K562 (cell line): Measurements from ENCODE around the gene STK24. TPM values are rescaled to one million over a fixed set of nuclear protein-coding genes. Genes with fewer than 3 reads are reported as not detected.

ENCODE experiments used
- ATAC-seq: fragments of 200-7000 bp; cut with Tn5 transposase; 3 replicates; pipeline ENCODE4 v1.9.1; 2020; ENCODE audit warnings: moderate library complexity
- BruUV-seq: library from RNA; stranded (reverse); fragments of 400-500 nt; replicated peaks from 2 replicates; lab custom pipeline; 2021; lab: Mats Ljungman, UMichigan
- CTCF ChIA-PET: fragments of 300-600 bp; formaldehyde crosslinking; extraction: SDS; loops from one replicate; lab custom pipeline; 2021; ENCODE audit warnings: low intra/inter-chr PET ratio; lab: Yijun Ruan, JAX
- POLR2A ChIA-PET: fragments of 300-600, 350-650 bp; sonication (Branson Sonifier 250); formaldehyde crosslinking; extraction: SDS; loops from one replicate; lab custom pipeline; 2021; ENCODE audit warnings: antibody characterized with exemption, inconsistent platforms; lab: Yijun Ruan, JAX
- DNase-seq, 4 experiments: peaks; one replicate each; pipeline versions ENCODE4 v3.0.0 to v3.0.0-alpha.2; 2011 to 2018; ENCODE audit warnings: low spot score in 3 of 4, mixed read lengths in 3 of 4; ENCODE audit errors: extremely low read depth in 1 of 4
- FAIRE-seq: peaks from 2 replicates; lab custom pipeline; 2011; peaks lifted over from hg19 to GRCh38; lab: Jason Lieb, UNC
- H2AFZ ChIP-seq: 2 replicates; pipeline ENCODE4 v1.6.0; 2011; ENCODE audit warnings: low read depth, low read length, control low read depth, inconsistent platforms
- H3K27ac ChIP-seq: fragments of 200-600 bp; 3 replicates; pipeline ENCODE4 v1.8.0; 2011; ENCODE audit warnings: low read depth, mild to moderate bottlenecking, control low read depth, inconsistent platforms, low read length, moderate library complexity, mixed read lengths; ENCODE audit errors: extremely low read depth
- H3K27me3 ChIP-seq, 2 experiments: fragments of 300-600 bp in 1 of 2; 2 replicates in 1 of 2; 3 replicates in 1 of 2; pipeline versions ENCODE4 v1.6.0 to v1.8.0; 2011; ENCODE audit warnings: inconsistent platforms in 2 of 2, low read length in 2 of 2, mild to moderate bottlenecking in 1 of 2, mixed read lengths in 1 of 2, moderate library complexity in 1 of 2; ENCODE audit not compliant: control insufficient read depth in 2 of 2, insufficient read depth in 2 of 2
- H3K36me3 ChIP-seq: fragments of 300-600 bp; 3 replicates; pipeline ENCODE4 v1.8.0; 2011; ENCODE audit warnings: mild to moderate bottlenecking, low read length, inconsistent platforms; ENCODE audit not compliant: control insufficient read depth, insufficient read depth
- H3K4me1 ChIP-seq, 2 experiments: fragments of 200-600 bp in 1 of 2; replicated peaks in 1 of 2; 2 replicates in 1 of 2; 3 replicates in 1 of 2; pipeline versions ENCODE4 v1.5.1 to v1.8.0; 2011; ENCODE audit warnings: inconsistent platforms in 2 of 2, low read length in 2 of 2, mild to moderate bottlenecking in 1 of 2, mixed read lengths in 1 of 2, moderate library complexity in 1 of 2; ENCODE audit not compliant: control insufficient read depth in 2 of 2, insufficient read depth in 2 of 2
- H3K4me2 ChIP-seq: 2 replicates; pipeline ENCODE4 v1.6.1; 2011; ENCODE audit warnings: low read length, control low read depth, inconsistent platforms, mixed read lengths; ENCODE audit not compliant: insufficient read depth
- H3K4me3 ChIP-seq: fragments of 200-600 bp; sonication (generic), shearing (Covaris generic); 2 replicates; pipeline ENCODE4 v1.5.1; 2016; ENCODE audit warnings: control low read depth, inconsistent platforms
- H3K79me2 ChIP-seq: fragments of 200-600 bp; 3 replicates; pipeline ENCODE4 v1.8.0; 2011; ENCODE audit warnings: low read length, inconsistent platforms; ENCODE audit not compliant: control insufficient read depth, insufficient read depth
- H3K9ac ChIP-seq, 2 experiments: 2 replicates each; pipeline versions ENCODE4 v1.6.0 to v1.6.1; 2011; ENCODE audit warnings: low read depth in 2 of 2, low read length in 2 of 2, control low read depth in 1 of 2, inconsistent platforms in 1 of 2, mild to moderate bottlenecking in 1 of 2, mixed read lengths in 1 of 2; ENCODE audit not compliant: insufficient read depth in 1 of 2
- H3K9me1 ChIP-seq: one replicate; pipeline ENCODE4 v1.6.0; 2011; ENCODE audit warnings: inconsistent platforms, mild to moderate bottlenecking, low read length, moderate library complexity; ENCODE audit not compliant: control insufficient read depth, insufficient read depth
- H3K9me3 ChIP-seq: replicated peaks from 2 replicates; pipeline ENCODE4 v1.5.1; 2011; ENCODE audit warnings: low read depth, low read length, inconsistent platforms; ENCODE audit not compliant: control insufficient read depth, insufficient read depth
- H4K20me1 ChIP-seq: replicated peaks from 2 replicates; pipeline ENCODE4 v1.6.1; 2011; ENCODE audit warnings: low read length, inconsistent platforms, mixed read lengths; ENCODE audit not compliant: control insufficient read depth, insufficient read depth
- EZH2 ChIP-seq: IDR thresholded peaks from 2 replicates; pipeline ENCODE4 v1.6.1; 2012; ENCODE audit warnings: low read depth, mild to moderate bottlenecking, inconsistent platforms, low read length, borderline replicate concordance
- POLR2AphosphoS5 ChIP-seq: IDR thresholded peaks from 2 replicates; pipeline ENCODE4 v1.6.1; 2011; ENCODE audit warnings: mild to moderate bottlenecking, low read depth, low read length, moderate library complexity; ENCODE audit not compliant: control insufficient read depth, insufficient read depth
- ZNF212 ChIP-seq: fragments of 450-650 bp; formaldehyde crosslinking; IDR thresholded peaks from 2 replicates; pipeline ENCODE4 v1.4.0; 2020; ENCODE audit warnings: mild to moderate bottlenecking
- ZNF232 ChIP-seq: sonication (generic); formaldehyde crosslinking; IDR thresholded peaks from 2 replicates; pipeline ENCODE4 v1.8.0; 2022; ENCODE audit warnings: mild to moderate bottlenecking, missing genetic modification reagents
- WGBS: fragments of 100-300 bp; shearing (Covaris generic); methylation state at CpG from one replicate; pipeline ENCODE4 v1.1.6; 2016; ENCODE audit warnings: low coverage, mixed read lengths; ENCODE audit not compliant: insufficient coverage; ENCODE audit errors: missing lambda C conversion rate; 5-methylcytosine and 5-hydroxymethylcytosine counted together
- in situ Hi-C: fragments of 300-500 bp; cut with MboI; formaldehyde crosslinking; loops from 4 replicates; pipeline ENCODE4 v1.15.0; 2018; ENCODE audit warnings: inconsistent platforms, mixed read lengths
- intact Hi-C: fragments of 100-400 bp; cut with micrococcal nuclease; formaldehyde crosslinking; loops from 2 replicates; pipeline ENCODE4 v1.14.2; 2022
- polyA plus RNA-seq, 8 experiments: library from polyadenylated mRNA; depleted of rRNA in 4 of 8; stranded (reverse) in 5 of 8; unstranded in 3 of 8; fragments of >200 nt; fragmentation: Nextera tagmentation in 2 of 8; fragmentation: Illumina TruSeq in 1 of 8; extraction: Ambion mirVana in 2 of 8; extraction: Trizol in 1 of 8; gene quantifications; 2 replicates each; pipeline versions ENCODE4 v1.2.1 to v1.2.3, GENCODE V29; 2011 to 2014; ENCODE audit warnings: inconsistent platforms in 1 of 8, missing spikeins in 1 of 8
- total RNA-seq, 7 experiments: library from RNA; depleted of rRNA in 6 of 7; stranded (reverse); fragments of >200 nt in 6 of 7; fragmentation: Illumina TruSeq in 2 of 7; extraction: Trizol in 2 of 7; gene quantifications; 2 replicates each; pipeline versions ENCODE4 v1.2.1 to v1.2.3, GENCODE V29; 2011 to 2021; ENCODE audit warnings: low replicate concordance in 1 of 7
- TF ChIP-seq, protein P1 (sequence below): fragments of 450-650 bp; IDR thresholded peaks from 2 replicates; pipeline ENCODE4 v1.6.1; 2016; ENCODE audit warnings: mild to moderate bottlenecking
- TF ChIP-seq, protein P2 (sequence below): fragments of 450-650 bp; IDR thresholded peaks from 2 replicates; pipeline ENCODE4 v1.6.1; 2016; ENCODE audit warnings: mild to moderate bottlenecking, moderate library complexity
- TF ChIP-seq, protein P3 (sequence below): fragments of 450-650 bp; formaldehyde crosslinking; IDR thresholded peaks from 2 replicates; pipeline ENCODE4 v1.4.0; 2022; ENCODE audit warnings: missing genetic modification characterization

Gene STK24
- total and polyA plus RNA-seq, 9 of the 15 experiments (the other 6 are each of a cell fraction or from before 2014, with no cell fraction given), result 3.8 to 78.4 (median 28.2) TPM

DNA sequence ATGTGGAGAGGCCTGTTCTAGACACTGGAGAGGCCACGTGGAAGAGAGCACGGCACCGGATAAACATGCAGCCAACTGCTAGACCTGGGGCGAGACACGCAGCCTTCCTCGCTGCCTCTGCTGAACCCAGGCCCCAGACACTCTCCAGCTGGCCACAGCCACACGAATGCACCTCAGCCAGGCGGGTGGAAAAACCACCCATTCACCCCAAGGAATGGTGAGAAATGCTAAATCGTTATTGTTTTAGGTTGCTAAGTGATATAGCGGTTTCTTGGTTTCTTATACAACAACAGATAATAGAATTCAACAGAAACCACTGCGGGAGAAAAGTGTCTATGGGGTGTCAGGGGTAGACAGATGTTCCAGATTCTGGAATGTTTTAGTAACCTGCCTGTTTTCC is 52.5 kb downstream of the STK24 start:
- Histone ChIP-seq H3K9me1 (peaks cover 7% of the 10 kb centered on the region), H4K20me1 (peaks cover 40% of the 10 kb centered on the region), H3K4me3 (no peak overlapping the region), H3K9ac (peak overlapping the region in 1 of 2 experiments; percentile 36; a peak in 1 of 4 replicates), H3K27ac (no peak overlapping the region), H3K36me3 (no peaks in the 10 kb centered on the region), H3K4me2 (no peak overlapping the region), H2AFZ (no peak overlapping the region), H3K27me3 (no peaks in the 10 kb centered on the region), H3K9me3 (no peaks in the 10 kb centered on the region), H3K4me1 (peaks cover 0 to 12% of the 10 kb centered on the region in 2 experiments; a peak in 3 of 5 replicates), H3K79me2 (peaks cover 91% of the 10 kb centered on the region)
- FAIRE-seq (no peak), ATAC-seq (no peak), DNase-seq (no peak)
- intact Hi-C loops, result no loop called here
- TF ChIP-seq ZNF212, result no peak
- TF ChIP-seq, protein P1, sequence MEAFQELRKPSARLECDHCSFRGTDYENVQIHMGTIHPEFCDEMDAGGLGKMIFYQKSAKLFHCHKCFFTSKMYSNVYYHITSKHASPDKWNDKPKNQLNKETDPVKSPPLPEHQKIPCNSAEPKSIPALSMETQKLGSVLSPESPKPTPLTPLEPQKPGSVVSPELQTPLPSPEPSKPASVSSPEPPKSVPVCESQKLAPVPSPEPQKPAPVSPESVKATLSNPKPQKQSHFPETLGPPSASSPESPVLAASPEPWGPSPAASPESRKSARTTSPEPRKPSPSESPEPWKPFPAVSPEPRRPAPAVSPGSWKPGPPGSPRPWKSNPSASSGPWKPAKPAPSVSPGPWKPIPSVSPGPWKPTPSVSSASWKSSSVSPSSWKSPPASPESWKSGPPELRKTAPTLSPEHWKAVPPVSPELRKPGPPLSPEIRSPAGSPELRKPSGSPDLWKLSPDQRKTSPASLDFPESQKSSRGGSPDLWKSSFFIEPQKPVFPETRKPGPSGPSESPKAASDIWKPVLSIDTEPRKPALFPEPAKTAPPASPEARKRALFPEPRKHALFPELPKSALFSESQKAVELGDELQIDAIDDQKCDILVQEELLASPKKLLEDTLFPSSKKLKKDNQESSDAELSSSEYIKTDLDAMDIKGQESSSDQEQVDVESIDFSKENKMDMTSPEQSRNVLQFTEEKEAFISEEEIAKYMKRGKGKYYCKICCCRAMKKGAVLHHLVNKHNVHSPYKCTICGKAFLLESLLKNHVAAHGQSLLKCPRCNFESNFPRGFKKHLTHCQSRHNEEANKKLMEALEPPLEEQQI, result no peak
- no peak for TF ChIP-seq ZNF232 (CRISPR knock-in tag)
- no peak for TF ChIP-seq POLR2AphosphoS5
- TF ChIP-seq, protein P2, sequence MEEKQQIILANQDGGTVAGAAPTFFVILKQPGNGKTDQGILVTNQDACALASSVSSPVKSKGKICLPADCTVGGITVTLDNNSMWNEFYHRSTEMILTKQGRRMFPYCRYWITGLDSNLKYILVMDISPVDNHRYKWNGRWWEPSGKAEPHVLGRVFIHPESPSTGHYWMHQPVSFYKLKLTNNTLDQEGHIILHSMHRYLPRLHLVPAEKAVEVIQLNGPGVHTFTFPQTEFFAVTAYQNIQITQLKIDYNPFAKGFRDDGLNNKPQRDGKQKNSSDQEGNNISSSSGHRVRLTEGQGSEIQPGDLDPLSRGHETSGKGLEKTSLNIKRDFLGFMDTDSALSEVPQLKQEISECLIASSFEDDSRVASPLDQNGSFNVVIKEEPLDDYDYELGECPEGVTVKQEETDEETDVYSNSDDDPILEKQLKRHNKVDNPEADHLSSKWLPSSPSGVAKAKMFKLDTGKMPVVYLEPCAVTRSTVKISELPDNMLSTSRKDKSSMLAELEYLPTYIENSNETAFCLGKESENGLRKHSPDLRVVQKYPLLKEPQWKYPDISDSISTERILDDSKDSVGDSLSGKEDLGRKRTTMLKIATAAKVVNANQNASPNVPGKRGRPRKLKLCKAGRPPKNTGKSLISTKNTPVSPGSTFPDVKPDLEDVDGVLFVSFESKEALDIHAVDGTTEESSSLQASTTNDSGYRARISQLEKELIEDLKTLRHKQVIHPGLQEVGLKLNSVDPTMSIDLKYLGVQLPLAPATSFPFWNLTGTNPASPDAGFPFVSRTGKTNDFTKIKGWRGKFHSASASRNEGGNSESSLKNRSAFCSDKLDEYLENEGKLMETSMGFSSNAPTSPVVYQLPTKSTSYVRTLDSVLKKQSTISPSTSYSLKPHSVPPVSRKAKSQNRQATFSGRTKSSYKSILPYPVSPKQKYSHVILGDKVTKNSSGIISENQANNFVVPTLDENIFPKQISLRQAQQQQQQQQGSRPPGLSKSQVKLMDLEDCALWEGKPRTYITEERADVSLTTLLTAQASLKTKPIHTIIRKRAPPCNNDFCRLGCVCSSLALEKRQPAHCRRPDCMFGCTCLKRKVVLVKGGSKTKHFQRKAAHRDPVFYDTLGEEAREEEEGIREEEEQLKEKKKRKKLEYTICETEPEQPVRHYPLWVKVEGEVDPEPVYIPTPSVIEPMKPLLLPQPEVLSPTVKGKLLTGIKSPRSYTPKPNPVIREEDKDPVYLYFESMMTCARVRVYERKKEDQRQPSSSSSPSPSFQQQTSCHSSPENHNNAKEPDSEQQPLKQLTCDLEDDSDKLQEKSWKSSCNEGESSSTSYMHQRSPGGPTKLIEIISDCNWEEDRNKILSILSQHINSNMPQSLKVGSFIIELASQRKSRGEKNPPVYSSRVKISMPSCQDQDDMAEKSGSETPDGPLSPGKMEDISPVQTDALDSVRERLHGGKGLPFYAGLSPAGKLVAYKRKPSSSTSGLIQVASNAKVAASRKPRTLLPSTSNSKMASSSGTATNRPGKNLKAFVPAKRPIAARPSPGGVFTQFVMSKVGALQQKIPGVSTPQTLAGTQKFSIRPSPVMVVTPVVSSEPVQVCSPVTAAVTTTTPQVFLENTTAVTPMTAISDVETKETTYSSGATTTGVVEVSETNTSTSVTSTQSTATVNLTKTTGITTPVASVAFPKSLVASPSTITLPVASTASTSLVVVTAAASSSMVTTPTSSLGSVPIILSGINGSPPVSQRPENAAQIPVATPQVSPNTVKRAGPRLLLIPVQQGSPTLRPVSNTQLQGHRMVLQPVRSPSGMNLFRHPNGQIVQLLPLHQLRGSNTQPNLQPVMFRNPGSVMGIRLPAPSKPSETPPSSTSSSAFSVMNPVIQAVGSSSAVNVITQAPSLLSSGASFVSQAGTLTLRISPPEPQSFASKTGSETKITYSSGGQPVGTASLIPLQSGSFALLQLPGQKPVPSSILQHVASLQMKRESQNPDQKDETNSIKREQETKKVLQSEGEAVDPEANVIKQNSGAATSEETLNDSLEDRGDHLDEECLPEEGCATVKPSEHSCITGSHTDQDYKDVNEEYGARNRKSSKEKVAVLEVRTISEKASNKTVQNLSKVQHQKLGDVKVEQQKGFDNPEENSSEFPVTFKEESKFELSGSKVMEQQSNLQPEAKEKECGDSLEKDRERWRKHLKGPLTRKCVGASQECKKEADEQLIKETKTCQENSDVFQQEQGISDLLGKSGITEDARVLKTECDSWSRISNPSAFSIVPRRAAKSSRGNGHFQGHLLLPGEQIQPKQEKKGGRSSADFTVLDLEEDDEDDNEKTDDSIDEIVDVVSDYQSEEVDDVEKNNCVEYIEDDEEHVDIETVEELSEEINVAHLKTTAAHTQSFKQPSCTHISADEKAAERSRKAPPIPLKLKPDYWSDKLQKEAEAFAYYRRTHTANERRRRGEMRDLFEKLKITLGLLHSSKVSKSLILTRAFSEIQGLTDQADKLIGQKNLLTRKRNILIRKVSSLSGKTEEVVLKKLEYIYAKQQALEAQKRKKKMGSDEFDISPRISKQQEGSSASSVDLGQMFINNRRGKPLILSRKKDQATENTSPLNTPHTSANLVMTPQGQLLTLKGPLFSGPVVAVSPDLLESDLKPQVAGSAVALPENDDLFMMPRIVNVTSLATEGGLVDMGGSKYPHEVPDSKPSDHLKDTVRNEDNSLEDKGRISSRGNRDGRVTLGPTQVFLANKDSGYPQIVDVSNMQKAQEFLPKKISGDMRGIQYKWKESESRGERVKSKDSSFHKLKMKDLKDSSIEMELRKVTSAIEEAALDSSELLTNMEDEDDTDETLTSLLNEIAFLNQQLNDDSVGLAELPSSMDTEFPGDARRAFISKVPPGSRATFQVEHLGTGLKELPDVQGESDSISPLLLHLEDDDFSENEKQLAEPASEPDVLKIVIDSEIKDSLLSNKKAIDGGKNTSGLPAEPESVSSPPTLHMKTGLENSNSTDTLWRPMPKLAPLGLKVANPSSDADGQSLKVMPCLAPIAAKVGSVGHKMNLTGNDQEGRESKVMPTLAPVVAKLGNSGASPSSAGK, result no peak
- TF ChIP-seq, protein P3, sequence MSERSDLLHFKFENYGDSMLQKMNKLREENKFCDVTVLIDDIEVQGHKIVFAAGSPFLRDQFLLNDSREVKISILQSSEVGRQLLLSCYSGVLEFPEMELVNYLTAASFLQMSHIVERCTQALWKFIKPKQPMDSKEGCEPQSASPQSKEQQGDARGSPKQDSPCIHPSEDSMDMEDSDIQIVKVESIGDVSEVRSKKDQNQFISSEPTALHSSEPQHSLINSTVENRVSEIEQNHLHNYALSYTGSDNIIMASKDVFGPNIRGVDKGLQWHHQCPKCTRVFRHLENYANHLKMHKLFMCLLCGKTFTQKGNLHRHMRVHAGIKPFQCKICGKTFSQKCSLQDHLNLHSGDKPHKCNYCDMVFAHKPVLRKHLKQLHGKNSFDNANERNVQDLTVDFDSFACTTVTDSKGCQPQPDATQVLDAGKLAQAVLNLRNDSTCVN, result no peak
- no peak for TF ChIP-seq EZH2
- WGBS, result 82% methylated on average over 8 of the region's 11 CpGs
- ChIA-PET CTCF (no interaction called here), POLR2A (no interaction called here)
- BruUV-seq, result no TSS peak
- in situ Hi-C loops, result no loop called here
